LHCN-M2 (cell line): ENCODE results near the gene PCGF3. TPM values are rescaled to one million over a fixed set of nuclear protein-coding genes. Genes with fewer than 3 reads are reported as not detected.
"Not testable (repeated sequence)": the region's sequence is repeated elsewhere in the genome, so short reads cannot be mapped to it uniquely, and the experiment has no call there.

Experiments
- DNase-seq: peaks from one replicate; pipeline ENCODE4 v3.0.0-alpha.2; 2012; ENCODE audit warnings: low read depth
- total RNA-seq: library from RNA; depleted of rRNA; stranded (reverse); fragments of >200 nt; gene quantifications from 2 replicates; pipeline ENCODE4 v1.2.3, GENCODE V29; 2014

The PCGF3 gene
- total RNA-seq, 1 experiment from 2014 or later, result 66.3 TPM

- DNase-seq, result no peak
Observed at GRCh38 chr4:667545-667925, 38.1 kb upstream of the PCGF3 start.

- DNase-seq, result not testable (repeated sequence)
Observed at GRCh38 chr4:668219-668618, 37.4 kb upstream of the PCGF3 start.

GRCh38 chr4:669806-670559, 35.6 kb upstream of the PCGF3 start:
- not testable (repeated sequence) for DNase-seq

GRCh38 chr4:671769-672168, 33.9 kb upstream of the PCGF3 start:
- no peak for DNase-seq

- DNase-seq, result no peak
Observed at GRCh38 chr4:673349-674091, 32.1 kb upstream of the PCGF3 start.

- DNase-seq, result peak; percentile 93
Observed at GRCh38 chr4:674172-675035, 31.2 kb upstream of the PCGF3 start, which contains the start of the genes ATP5ME and MYL5. TSS of gene ATP5ME (minus strand) at chr4:674276. CDS start at chr4:674247, 29 bp downstream. TSS of gene MYL5 (plus strand) at chr4:674542. CDS start at chr4:678027, 3,485 bp downstream.

GRCh38 chr4:675036-675882, 30.4 kb upstream of the PCGF3 start:
- DNase-seq, result peak; percentile 17

- DNase-seq, result peak; percentile 35
Observed at GRCh38 chr4:675980-676870, 29.4 kb upstream of the PCGF3 start.

GRCh38 chr4:676871-677235, 28.8 kb upstream of the PCGF3 start:
- no peak for DNase-seq

- DNase-seq, result peak; percentile 87
Observed at GRCh38 chr4:677431-678293, 28.0 kb upstream of the PCGF3 start.

GRCh38 chr4:678331-679103, 27.1 kb upstream of the PCGF3 start:
- no peak for DNase-seq

GRCh38 chr4:679104-679481, 26.5 kb upstream of the PCGF3 start:
- DNase-seq, result no peak

- DNase-seq, result no peak
Observed at GRCh38 chr4:679629-680028, 26.0 kb upstream of the PCGF3 start.

GRCh38 chr4:680091-680490, 25.5 kb upstream of the PCGF3 start:
- no peak for DNase-seq

- no peak for DNase-seq
Observed at GRCh38 chr4:680551-680927, 25.1 kb upstream of the PCGF3 start.

GRCh38 chr4:680928-681645, 24.5 kb upstream of the PCGF3 start:
- DNase-seq, result peak; percentile 33

- DNase-seq, result no peak
Observed at GRCh38 chr4:681736-682451, 23.7 kb upstream of the PCGF3 start.
